Fibroblast of skin of left quadriceps (primary cell): ENCODE measurements around the gene TAS2R40.
A peak's percentile ranks its signal among the peaks of the same experiment; 100 is the strongest.
"Not testable (repeated sequence)": the region's sequence is repeated elsewhere in the genome, so short reads cannot be mapped to it uniquely, and the experiment has no call there.

Source experiments
- DNase-seq, 2 experiments: peaks; one replicate each; pipeline ENCODE4 v3.0.0-alpha.2; 2013; ENCODE audit warnings: low read depth in 2 of 2

TAS2R40 gene

GRCh38 chr7:143250199-143250598 is 28.4 kb downstream of the TAS2R40 start:
- no peak for DNase-seq

GRCh38 chr7:143250822-143251221 is 29.0 kb downstream of the TAS2R40 start:
- DNase-seq = no peak

GRCh38 chr7:143252006-143252405 is 30.2 kb downstream of the TAS2R40 start:
- DNase-seq = no peak

GRCh38 chr7:143255564-143255963 is 33.7 kb downstream of the TAS2R40 start:
- DNase-seq = no peak

- no peak for DNase-seq
Observed at GRCh38 chr7:143256325-143256724, 34.5 kb downstream of the TAS2R40 start.

GRCh38 chr7:143256932-143257331 is 35.1 kb downstream of the TAS2R40 start:
- DNase-seq = no peak

GRCh38 chr7:143257501-143257900 is 35.7 kb downstream of the TAS2R40 start:
- DNase-seq = no peak

GRCh38 chr7:143258831-143259230 is 37.0 kb downstream of the TAS2R40 start:
- DNase-seq = no peak

GRCh38 chr7:143259765-143260164 is 37.9 kb downstream of the TAS2R40 start:
- no peak for DNase-seq

- no peak for DNase-seq
Observed at GRCh38 chr7:143261901-143262300, 40.1 kb downstream of the TAS2R40 start.

GRCh38 chr7:143263266-143264195 is 41.7 kb downstream of the TAS2R40 start, which contains the start of gene GSTK1:
GSTK1 (plus strand) TSS chr7:143263441; CDS start chr7:143263514, 73 bp downstream.
- peak in 1 of 2 experiments; percentile 25 for DNase-seq

- DNase-seq = not testable (repeated sequence)
Observed at GRCh38 chr7:143264196-143264568, 42.3 kb downstream of the TAS2R40 start.

- no peak for DNase-seq
Observed at GRCh38 chr7:143265017-143265693, 43.3 kb downstream of the TAS2R40 start.

GRCh38 chr7:143269251-143269650 is 47.4 kb downstream of the TAS2R40 start:
- no peak for DNase-seq

GRCh38 chr7:143271240-143271639 is 49.4 kb downstream of the TAS2R40 start:
- DNase-seq = no peak
